Endothelial cell of umbilical vein (primary cell): Measurements from ENCODE around the gene C1QC.

Experiments used
- EZH2 ChIP-seq: IDR thresholded peaks from 2 replicates; pipeline ENCODE4 v1.6.1; 2012; ENCODE audit warnings: borderline replicate concordance, low read depth, mild to moderate bottlenecking, moderate library complexity, low read length, inconsistent platforms; ENCODE audit not compliant: severe bottlenecking
- POLR2A ChIP-seq: IDR thresholded peaks from 2 replicates; pipeline ENCODE4 v1.6.1; 2012; ENCODE audit warnings: low read depth, mild to moderate bottlenecking, control low read depth, low read length
- TF ChIP-seq, protein P1 (sequence below), 2 donors: IDR thresholded peaks; 1 replicate in 1 of 2; 2 replicates in 1 of 2; pipeline ENCODE4 v1.5.1; 2011; ENCODE audit warnings: low read length in 2 of 2, mild to moderate bottlenecking in 2 of 2, moderate library complexity in 2 of 2, control low read depth in 1 of 2, inconsistent platforms in 1 of 2, low read depth in 1 of 2; ENCODE audit not compliant: insufficient read depth in 1 of 2; ENCODE audit errors: extremely low read depth in 1 of 2

DNA sequence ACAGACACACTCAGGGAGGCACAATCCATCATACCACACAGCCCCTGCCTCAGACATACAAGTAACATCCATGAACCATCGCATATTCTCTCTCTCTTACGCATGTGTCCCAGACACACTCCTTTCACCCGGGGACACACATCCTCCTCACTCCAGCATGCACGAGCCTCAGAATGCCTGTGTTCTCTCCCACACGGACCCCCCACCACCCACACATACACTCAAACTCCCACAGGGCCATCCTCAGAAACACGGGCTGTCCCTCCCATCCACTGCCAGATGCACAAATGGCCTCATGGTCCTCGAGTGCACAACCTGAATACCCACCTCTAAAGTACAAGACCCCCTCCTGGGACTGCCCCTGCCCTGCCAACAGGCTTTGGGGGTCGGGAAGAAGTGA, 2.2 kb upstream of the C1QC start:
- TF ChIP-seq, protein P1, sequence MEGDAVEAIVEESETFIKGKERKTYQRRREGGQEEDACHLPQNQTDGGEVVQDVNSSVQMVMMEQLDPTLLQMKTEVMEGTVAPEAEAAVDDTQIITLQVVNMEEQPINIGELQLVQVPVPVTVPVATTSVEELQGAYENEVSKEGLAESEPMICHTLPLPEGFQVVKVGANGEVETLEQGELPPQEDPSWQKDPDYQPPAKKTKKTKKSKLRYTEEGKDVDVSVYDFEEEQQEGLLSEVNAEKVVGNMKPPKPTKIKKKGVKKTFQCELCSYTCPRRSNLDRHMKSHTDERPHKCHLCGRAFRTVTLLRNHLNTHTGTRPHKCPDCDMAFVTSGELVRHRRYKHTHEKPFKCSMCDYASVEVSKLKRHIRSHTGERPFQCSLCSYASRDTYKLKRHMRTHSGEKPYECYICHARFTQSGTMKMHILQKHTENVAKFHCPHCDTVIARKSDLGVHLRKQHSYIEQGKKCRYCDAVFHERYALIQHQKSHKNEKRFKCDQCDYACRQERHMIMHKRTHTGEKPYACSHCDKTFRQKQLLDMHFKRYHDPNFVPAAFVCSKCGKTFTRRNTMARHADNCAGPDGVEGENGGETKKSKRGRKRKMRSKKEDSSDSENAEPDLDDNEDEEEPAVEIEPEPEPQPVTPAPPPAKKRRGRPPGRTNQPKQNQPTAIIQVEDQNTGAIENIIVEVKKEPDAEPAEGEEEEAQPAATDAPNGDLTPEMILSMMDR (IDR thresholded peaks at IDR 0.05; ENCODE audit: extremely low read depth in 1 of 2, insufficient read depth in 1 of 2, low read depth in 1 of 2, low read length in 2 of 2) = no peak
- no peak for TF ChIP-seq EZH2
- TF ChIP-seq POLR2A = no peak
